ENCODE data around the gene MBNL1.

- TF ChIP-seq SP1 (IDR thresholded peaks at IDR 0.05) (no peak), ELF4 (IDR thresholded peaks at IDR 0.05) (no peak), LEF1 (IDR thresholded peaks at IDR 0.05; ENCODE audit: borderline replicate concordance) (no peak), PKNOX1 (IDR thresholded peaks at IDR 0.05) (no peak), FOXK2 (IDR thresholded peaks at IDR 0.05) (no peak), HDGF (IDR thresholded peaks at IDR 0.05; ENCODE audit: borderline replicate concordance) (no peak), FOXM1 (IDR thresholded peaks at IDR 0.05; ENCODE audit: borderline replicate concordance) (no peak), SUZ12 (IDR thresholded peaks at IDR 0.05) (no peak), BHLHE40 (IDR thresholded peaks at IDR 0.05; ENCODE audit: borderline replicate concordance) (no peak), TARDBP (IDR thresholded peaks at IDR 0.05) (no peak), ZNF384 (IDR thresholded peaks at IDR 0.05) (no peak), ARNT (IDR thresholded peaks at IDR 0.05) (no peak)
Measured at GRCh38 chr3:152288681-152289080, 20.0 kb downstream of the MBNL1 start.

Measured in HEK293T (cell line).